SK-N-MC (cell line): ENCODE measurements around the gene BFSP2.

Experiments
- DNase-seq: peaks from one replicate; pipeline ENCODE4 v3.0.0-alpha.2; 2011; ENCODE audit warnings: low read depth, low spot score
- H3K27ac ChIP-seq: fragments of 200-600 bp; sonication (generic); 2 replicates; pipeline ENCODE4 v1.5.1; 2016; ENCODE audit warnings: mixed run types
- H3K36me3 ChIP-seq: fragments of 200-600 bp; sonication (generic); 2 replicates; pipeline ENCODE4 v1.6.1; 2017; ENCODE audit warnings: antibody characterized with exemption, low read length, mixed read lengths; ENCODE audit not compliant: insufficient read depth
- H3K4me3 ChIP-seq: fragments of 200-600 bp; sonication (generic); 2 replicates; pipeline ENCODE4 v1.5.1; 2016
- H3K9ac ChIP-seq: fragments of 200-600 bp; sonication (generic); 2 replicates; pipeline ENCODE4 v1.8.0; 2017; ENCODE audit warnings: mixed run types, mixed read lengths; ENCODE audit not compliant: insufficient read length
- H3K9me3 ChIP-seq: fragments of 200-600 bp; sonication (generic); 2 replicates; pipeline ENCODE4 v1.6.1; 2017; ENCODE audit warnings: low read depth, mild to moderate bottlenecking, antibody characterized with exemption, low read length, moderate library complexity, mixed read lengths
- EZH2 ChIP-seq: fragments of 200-600 bp; sonication (generic); IDR thresholded peaks from one replicate; pipeline ENCODE4 v1.6.1; 2017; ENCODE audit warnings: antibody characterized with exemption
- FOXP2 ChIP-seq: optimal IDR thresholded peaks from 2 replicates; pipeline ENCODE3; 2011; ENCODE audit warnings: mild to moderate bottlenecking, moderate library complexity; ENCODE audit not compliant: insufficient read depth; ENCODE audit errors: extremely low read length, control extremely low read depth
- POLR2AphosphoS5 ChIP-seq: IDR thresholded peaks from 2 replicates; pipeline ENCODE4 v1.6.1; 2012; ENCODE audit warnings: mild to moderate bottlenecking, low read depth, low read length, borderline replicate concordance

The BFSP2 gene

DNA sequence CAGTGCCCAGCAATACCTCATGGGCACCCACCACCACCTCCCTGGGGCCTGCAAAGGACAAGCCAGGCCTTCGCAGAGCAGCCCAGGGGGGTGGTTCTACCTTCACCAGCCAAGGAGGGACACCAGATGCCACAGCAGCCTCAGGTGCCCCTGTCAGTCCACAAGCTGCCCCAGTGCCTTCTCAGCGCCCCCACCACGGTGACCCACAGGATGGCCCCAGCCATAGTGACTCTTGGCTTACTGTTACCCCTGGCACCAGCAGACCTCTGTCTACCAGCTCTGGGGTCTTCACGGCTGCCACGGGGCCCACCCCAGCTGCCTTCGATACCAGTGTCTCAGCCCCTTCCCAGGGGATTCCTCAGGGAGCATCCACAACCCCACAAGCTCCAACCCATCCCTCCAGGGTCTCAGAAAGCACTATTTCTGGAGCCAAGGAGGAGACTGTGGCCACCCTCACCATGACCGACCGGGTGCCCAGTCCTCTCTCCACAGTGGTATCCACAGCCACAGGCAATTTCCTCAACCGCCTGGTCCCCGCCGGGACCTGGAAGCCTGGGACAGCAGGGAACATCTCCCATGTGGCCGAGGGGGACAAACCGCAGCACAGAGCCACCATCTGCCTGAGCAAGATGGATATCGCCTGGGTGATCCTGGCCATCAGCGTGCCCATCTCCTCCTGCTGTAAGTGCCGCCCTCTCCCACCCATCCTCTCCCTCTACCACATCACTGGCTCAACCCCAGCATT is 19.2 kb upstream of the BFSP2 start:
- Histone ChIP-seq H3K9me3 (no peaks in the 10 kb centered on the region), H3K27ac (no peak overlapping the region), H3K9ac (no peak overlapping the region), H3K4me3 (no peak overlapping the region), H3K36me3 (no peaks in the 10 kb centered on the region)
- no peak for DNase-seq
- no peak for TF ChIP-seq FOXP2
- no peak for TF ChIP-seq POLR2AphosphoS5

DNA sequence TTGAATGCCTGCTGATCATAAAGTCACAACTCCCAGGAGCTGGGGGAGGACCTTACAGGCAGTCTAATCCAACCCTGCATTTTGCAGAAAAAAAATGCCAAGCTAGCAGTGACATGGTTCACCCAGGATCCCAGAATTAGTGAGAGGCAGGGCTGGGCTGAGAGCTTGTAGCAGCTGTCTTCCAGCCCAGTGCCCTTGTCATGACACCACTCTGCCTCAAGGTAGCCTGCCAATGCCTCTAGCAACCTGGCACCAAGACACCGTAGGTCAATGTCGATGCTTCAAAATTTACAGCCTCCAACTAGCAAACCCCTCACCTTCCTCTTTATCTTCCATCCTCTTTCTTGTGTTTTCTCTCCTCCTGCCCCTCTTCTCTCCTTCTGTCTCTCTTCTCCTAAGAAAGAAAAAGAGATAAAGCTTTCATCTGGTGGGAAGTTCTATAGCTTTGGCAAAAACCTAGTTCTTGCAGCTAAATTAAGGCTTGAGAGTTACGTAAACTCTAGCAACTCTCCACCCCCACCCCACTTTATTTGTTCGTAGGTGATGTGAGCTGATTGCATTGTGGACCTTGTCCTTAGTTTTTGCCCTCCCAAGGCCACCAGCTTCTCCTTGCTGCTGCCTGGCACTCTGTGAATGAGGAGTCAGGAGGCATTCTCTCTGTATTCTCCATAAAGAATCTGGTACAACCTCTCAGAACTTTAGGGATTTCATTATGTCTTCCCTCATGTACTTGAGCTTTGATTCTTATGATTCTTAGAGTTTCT is 18.3 kb upstream of the BFSP2 start:
- TF ChIP-seq POLR2AphosphoS5, result no peak
- no peak for TF ChIP-seq FOXP2
- no peak for TF ChIP-seq EZH2
- Histone ChIP-seq H3K36me3 (no peaks in the 10 kb centered on the region), H3K4me3 (no peak overlapping the region), H3K9me3 (no peaks in the 10 kb centered on the region), H3K9ac (no peak overlapping the region), H3K27ac (no peak overlapping the region)
- DNase-seq, result no peak

DNA sequence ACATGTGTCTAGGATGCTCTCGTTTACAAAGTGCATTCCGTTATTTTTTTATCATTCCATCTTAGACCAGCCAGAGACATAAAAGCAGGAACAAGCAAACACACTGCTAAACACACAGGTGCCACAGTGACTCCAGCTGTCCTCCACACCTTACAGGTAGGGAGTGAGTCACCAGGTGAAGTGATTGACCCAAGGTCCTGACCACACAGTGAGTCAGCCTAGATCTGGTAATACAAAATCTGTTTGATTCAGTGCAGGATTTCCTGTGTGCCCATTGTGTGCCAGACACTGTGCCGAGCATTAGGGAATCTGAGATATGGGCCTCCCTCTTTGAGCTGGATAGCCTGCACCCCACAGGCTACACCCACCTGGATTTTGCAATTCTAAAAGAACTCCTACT is 16.7 kb upstream of the BFSP2 start:
- no peak overlapping the region for H3K4me3 ChIP-seq
- no peak for TF ChIP-seq EZH2
- TF ChIP-seq FOXP2, result no peak
- TF ChIP-seq POLR2AphosphoS5, result no peak
- H3K36me3 ChIP-seq, result no peaks in the 10 kb centered on the region
- no peaks in the 10 kb centered on the region for H3K9me3 ChIP-seq
- H3K27ac ChIP-seq, result no peak overlapping the region
- no peak overlapping the region for H3K9ac ChIP-seq
- no peak for DNase-seq

DNA sequence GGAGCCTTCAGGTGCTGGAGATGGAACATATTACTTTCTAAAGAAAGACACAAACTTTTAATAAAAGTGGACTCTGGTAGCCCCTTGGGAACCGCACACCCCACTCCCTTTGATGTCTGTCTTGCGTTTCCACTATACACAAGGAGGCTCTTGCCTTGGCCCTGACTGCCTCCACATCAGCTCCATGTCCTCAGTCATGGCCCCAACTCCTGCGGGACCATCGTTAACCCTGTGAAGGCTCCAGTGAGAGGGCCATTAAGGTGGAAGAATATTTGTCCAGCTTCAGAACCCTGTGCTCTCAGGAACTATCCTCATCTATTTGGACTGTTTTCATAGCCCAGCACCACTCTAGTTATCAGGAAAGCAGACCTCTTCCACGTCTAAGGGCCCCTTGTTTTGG is 16.1 kb upstream of the BFSP2 start:
- TF ChIP-seq EZH2, result no peak
- no peak for TF ChIP-seq POLR2AphosphoS5
- no peak for TF ChIP-seq FOXP2
- DNase-seq, result no peak
- Histone ChIP-seq H3K36me3 (no peaks in the 10 kb centered on the region), H3K27ac (no peak overlapping the region), H3K9ac (no peak overlapping the region), H3K9me3 (no peaks in the 10 kb centered on the region), H3K4me3 (no peak overlapping the region)

DNA sequence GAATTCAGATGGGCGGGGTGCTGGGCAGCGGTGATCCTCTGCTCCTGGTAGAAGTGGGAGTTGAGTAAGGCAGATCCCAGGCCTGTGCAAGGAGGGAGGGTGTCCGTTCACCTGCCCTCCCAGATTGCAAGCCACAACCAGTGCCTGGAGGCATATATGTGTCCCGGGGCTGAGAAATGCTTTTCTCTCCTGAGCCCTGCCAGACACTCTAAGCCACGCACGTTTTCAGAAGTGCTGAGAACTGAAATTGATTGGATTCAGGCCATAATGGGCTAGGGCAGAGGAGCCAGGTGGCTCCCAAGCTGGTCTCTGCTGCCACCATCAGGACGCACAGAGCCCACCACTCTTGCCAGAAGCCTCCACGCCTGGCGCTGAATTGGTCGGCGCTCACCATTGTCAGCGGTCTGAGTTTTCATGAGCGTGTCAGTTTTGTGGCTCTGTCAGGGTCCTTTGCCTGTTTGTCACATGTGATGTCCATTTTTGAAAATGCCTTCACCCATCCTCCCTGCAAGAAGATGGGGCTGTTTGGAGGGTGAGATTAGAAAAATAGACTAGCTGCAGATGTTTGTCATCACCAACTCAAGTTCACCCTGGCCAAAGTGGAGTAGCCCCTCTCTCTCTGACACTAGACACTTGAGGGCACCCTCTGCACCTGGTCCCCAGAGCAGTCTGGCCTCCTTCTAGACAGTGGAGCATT is 15.4 kb upstream of the BFSP2 start:
- Histone ChIP-seq H3K9ac (no peak overlapping the region), H3K9me3 (no peaks in the 10 kb centered on the region), H3K4me3 (no peak overlapping the region), H3K27ac (no peak overlapping the region), H3K36me3 (no peaks in the 10 kb centered on the region)
- TF ChIP-seq EZH2, result no peak
- TF ChIP-seq FOXP2, result peak; percentile 63
- DNase-seq, result peak; percentile 26

DNA sequence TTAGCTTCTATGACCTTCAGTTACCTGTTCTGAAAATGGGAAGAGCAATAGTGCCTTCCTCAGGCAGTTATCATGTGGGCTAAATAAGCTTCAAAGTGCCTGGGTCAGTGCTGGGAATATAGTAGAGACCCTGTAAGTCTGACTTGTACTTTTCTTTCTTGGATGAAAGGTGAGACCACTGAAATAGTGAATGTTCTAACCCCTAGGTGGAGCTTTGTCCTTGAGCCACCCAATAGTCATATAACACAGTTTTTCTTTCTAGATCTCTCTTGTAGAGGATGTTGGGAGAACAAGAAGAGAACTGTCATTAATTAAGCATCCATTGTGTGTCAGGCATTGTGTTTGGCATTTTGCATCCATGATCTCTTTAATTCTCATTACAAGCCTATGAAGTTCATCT is 13.0 kb upstream of the BFSP2 start:
- no peak for DNase-seq
- no peak overlapping the region for H3K9ac ChIP-seq
- no peaks in the 10 kb centered on the region for H3K9me3 ChIP-seq
- H3K4me3 ChIP-seq, result no peak overlapping the region
- no peak overlapping the region for H3K27ac ChIP-seq
- TF ChIP-seq FOXP2, result no peak
- no peak for TF ChIP-seq EZH2
- H3K36me3 ChIP-seq, result no peaks in the 10 kb centered on the region

DNA sequence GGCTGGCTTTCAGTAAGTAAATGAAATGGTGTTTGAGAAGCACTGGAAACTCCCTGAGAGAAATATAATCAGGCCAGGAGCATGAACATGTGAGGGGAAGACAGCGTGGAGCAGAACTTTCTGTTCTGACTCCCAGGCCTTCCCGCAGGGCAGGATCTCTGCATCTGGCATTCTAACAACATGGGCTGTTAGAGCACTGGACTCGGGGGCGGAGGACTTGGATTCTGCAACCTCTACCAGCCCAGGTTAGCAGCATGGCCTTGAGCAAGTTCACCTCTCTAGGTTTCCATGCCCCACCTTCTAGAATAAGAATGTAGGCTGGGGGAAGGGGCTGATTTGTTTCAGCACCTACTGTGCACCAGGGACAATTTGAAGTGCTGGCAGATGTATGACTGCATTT is 12.5 kb upstream of the BFSP2 start:
- Histone ChIP-seq H3K27ac (no peak overlapping the region), H3K4me3 (no peak overlapping the region), H3K9me3 (no peaks in the 10 kb centered on the region), H3K9ac (no peak overlapping the region), H3K36me3 (no peaks in the 10 kb centered on the region)
- TF ChIP-seq EZH2 (no peak), FOXP2 (no peak), POLR2AphosphoS5 (no peak)
- DNase-seq, result no peak

DNA sequence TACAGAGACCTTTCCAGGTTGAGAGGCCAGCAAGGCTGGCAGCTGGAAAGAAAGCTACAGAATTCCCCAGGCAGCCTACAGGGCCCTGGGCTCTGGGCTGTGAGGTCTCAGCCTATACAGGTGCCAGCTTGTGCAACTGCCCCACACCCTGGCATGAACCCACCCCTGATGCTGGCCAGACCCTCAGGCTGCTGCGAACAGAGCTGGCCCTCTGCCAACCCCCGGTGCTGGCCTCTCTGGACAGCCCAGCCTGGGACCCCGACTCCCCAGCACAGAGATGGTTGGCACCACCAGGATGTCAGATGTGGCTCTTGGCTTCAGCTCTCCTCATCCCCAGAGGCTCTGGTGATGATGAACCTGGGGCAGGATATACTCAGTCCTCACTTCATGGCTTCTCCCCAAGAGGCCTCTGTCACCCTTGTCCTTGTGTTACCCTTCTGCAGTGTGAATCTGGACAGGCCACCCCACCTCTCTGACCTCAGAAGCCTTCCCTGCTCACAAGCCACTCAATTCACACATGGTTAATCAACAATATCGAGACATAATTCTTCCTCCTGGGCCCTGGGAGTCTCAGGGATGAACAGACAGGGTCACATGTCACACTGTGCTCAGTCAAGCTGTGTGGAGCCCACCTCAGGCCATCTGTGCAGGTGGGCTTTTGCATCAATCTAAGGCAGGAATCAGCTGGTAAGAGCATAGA is 11.0 kb upstream of the BFSP2 start:
- Histone ChIP-seq H3K36me3 (no peaks in the 10 kb centered on the region), H3K9me3 (no peaks in the 10 kb centered on the region), H3K27ac (no peak overlapping the region), H3K4me3 (no peak overlapping the region), H3K9ac (no peak overlapping the region)
- no peak for TF ChIP-seq POLR2AphosphoS5
- no peak for TF ChIP-seq EZH2
- no peak for TF ChIP-seq FOXP2
- DNase-seq, result no peak
